ENCODE results near the gene ANGPT4. TPM values are rescaled to one million over a fixed set of nuclear protein-coding genes. Genes with fewer than 3 reads are reported as not detected.

Gene ANGPT4
- total RNA-seq, 1 experiment from 2014 or later, result not detected

DNA sequence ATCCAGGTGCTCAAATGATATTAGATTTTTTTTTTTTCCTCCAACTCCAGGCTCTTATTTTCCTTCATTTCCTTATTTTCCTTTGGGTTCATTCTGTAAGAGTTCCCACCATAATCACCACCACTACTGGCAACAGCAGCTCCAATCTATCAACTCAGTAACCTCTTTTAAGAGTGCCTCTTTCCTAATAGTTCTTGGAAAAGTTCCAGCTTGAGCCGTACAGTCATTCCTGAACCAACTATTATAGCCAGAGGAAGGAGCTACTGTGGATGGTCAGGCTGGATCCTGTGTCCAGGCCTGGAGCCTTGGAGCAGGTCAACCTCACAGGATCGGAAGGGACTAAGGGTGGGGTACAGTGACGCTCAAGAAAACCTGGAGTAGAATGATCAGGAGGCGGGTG is 4.2 kb upstream of the ANGPT4 start:
- BruUV-seq (replicated peaks), result no TSS peak
- Histone ChIP-seq H3K4me1 (no peaks in the 10 kb centered on the region), H3K27me3 (replicated peaks; ENCODE audit: control insufficient read depth, insufficient read depth, low read length) (no peaks in the 10 kb centered on the region), H3K4me3 (ENCODE audit: low read depth, low read length) (no peak overlapping the region), H3K36me3 (ENCODE audit: control insufficient read depth, insufficient read depth, low read length) (no peaks in the 10 kb centered on the region), H3K9me3 (no peaks in the 10 kb centered on the region; the same call in 1 of the 2 replicates)
- H3K4me3 Mint-ChIP-seq (ENCODE audit: unreplicated experiment), result no peak overlapping the region
- intact Hi-C loops (cut with micrococcal nuclease; ENCODE audit: unreplicated experiment), result no loop called here
- no peak overlapping the region for H3K27ac Mint-ChIP-seq (ENCODE audit: unreplicated experiment)
- peaks cover 2% of the 10 kb centered on the region for H3K27me3 Mint-ChIP-seq (ENCODE audit: insufficient read depth, unreplicated experiment)
- no peaks in the 10 kb centered on the region for H3K9me3 Mint-ChIP-seq (ENCODE audit: unreplicated experiment)
- TF ChIP-seq, protein P1, sequence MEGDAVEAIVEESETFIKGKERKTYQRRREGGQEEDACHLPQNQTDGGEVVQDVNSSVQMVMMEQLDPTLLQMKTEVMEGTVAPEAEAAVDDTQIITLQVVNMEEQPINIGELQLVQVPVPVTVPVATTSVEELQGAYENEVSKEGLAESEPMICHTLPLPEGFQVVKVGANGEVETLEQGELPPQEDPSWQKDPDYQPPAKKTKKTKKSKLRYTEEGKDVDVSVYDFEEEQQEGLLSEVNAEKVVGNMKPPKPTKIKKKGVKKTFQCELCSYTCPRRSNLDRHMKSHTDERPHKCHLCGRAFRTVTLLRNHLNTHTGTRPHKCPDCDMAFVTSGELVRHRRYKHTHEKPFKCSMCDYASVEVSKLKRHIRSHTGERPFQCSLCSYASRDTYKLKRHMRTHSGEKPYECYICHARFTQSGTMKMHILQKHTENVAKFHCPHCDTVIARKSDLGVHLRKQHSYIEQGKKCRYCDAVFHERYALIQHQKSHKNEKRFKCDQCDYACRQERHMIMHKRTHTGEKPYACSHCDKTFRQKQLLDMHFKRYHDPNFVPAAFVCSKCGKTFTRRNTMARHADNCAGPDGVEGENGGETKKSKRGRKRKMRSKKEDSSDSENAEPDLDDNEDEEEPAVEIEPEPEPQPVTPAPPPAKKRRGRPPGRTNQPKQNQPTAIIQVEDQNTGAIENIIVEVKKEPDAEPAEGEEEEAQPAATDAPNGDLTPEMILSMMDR (IDR thresholded peaks at IDR 0.05; ENCODE audit: insufficient read depth in 1 of 2, low read depth in 1 of 2, low read length in 1 of 2, severe bottlenecking in 1 of 2, unreplicated experiment in 1 of 2), result no peak
- ChIA-PET CTCF (no interaction called here), POLR2A (no interaction called here)
- H3K4me1 Mint-ChIP-seq (ENCODE audit: low read depth, unreplicated experiment), result no peaks in the 10 kb centered on the region
- no peak for DNase-seq
- no peaks in the 10 kb centered on the region for H3K36me3 Mint-ChIP-seq (ENCODE audit: insufficient read depth, unreplicated experiment)

DNA sequence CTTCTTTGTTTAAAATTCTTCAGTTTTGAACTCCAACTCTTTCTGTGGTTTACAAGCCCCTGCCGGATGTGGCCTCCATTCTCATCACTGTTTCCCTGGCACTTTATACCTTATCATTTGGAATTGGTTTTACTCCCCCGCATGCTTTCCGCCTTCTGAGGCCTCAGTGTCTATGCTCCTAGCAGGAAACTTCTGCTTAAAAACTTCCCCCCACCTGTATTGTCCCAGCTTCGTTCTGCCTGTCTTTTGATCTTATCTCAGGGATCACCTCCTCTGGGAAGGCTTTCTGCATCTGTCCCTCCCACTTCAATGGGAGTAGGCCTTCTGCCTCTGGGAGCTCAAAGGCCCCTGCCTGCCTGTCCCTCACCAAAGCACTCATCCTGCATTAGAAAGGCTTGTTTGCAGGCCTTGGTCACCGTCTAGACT is 3.4 kb upstream of the ANGPT4 start:
- H3K4me1 ChIP-seq, result no peaks in the 10 kb centered on the region
- no peaks in the 10 kb centered on the region for H3K9me3 ChIP-seq
- Mint-ChIP-seq H3K4me1 (ENCODE audit: low read depth, unreplicated experiment) (no peaks in the 10 kb centered on the region), H3K27me3 (ENCODE audit: insufficient read depth, unreplicated experiment) (peaks cover 4% of the 10 kb centered on the region), H3K36me3 (ENCODE audit: insufficient read depth, unreplicated experiment) (no peaks in the 10 kb centered on the region), H3K9me3 (ENCODE audit: unreplicated experiment) (no peaks in the 10 kb centered on the region), H3K27ac (ENCODE audit: unreplicated experiment) (no peak overlapping the region), H3K4me3 (ENCODE audit: unreplicated experiment) (no peak overlapping the region)
- BruUV-seq (replicated peaks), result no TSS peak
- DNase-seq, result no peak
- TF ChIP-seq, protein P1 (IDR thresholded peaks at IDR 0.05; ENCODE audit: insufficient read depth in 1 of 2, low read depth in 1 of 2, low read length in 1 of 2, severe bottlenecking in 1 of 2, unreplicated experiment in 1 of 2), result no peak
- ChIA-PET POLR2A (no interaction called here), CTCF (no interaction called here)
- H3K4me3 ChIP-seq (ENCODE audit: low read depth, low read length), result no peak overlapping the region
- H3K36me3 ChIP-seq (ENCODE audit: control insufficient read depth, insufficient read depth, low read length), result no peaks in the 10 kb centered on the region
- H3K27me3 ChIP-seq (replicated peaks; ENCODE audit: control insufficient read depth, insufficient read depth, low read length), result no peaks in the 10 kb centered on the region
- intact Hi-C loops (cut with micrococcal nuclease; ENCODE audit: unreplicated experiment), result no loop called here

DNA sequence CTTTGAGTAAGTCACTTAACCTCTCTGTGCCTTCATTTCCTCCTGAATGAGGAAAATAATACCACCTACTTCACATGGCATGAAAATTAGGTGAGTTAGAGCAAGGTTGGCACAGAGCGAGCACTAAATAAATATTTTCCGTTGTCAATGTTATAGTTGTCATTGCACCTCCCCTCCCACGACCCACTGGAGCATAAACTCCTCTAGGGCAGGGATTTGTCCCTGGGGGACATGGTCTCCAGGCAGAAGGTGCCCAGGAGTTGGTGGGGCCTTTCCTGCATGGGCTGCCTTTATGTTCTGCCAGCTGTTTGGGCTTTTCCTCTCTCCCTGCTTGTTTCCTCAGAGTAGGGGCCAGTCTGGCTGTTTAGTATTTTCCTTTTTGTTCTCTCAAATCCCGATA is 1.3 kb upstream of the ANGPT4 start:
- POLR2A ChIA-PET, result no interaction called here
- Histone ChIP-seq H3K36me3 (ENCODE audit: control insufficient read depth, insufficient read depth, low read length) (no peaks in the 10 kb centered on the region), H3K4me1 (no peaks in the 10 kb centered on the region), H3K27me3 (replicated peaks; ENCODE audit: control insufficient read depth, insufficient read depth, low read length) (no peaks in the 10 kb centered on the region), H3K9me3 (no peaks in the 10 kb centered on the region), H3K4me3 (ENCODE audit: low read depth, low read length) (no peak overlapping the region)
- CTCF ChIA-PET, result no interaction called here
- TF ChIP-seq, protein P1 (IDR thresholded peaks at IDR 0.05; ENCODE audit: insufficient read depth in 1 of 2, low read depth in 1 of 2, low read length in 1 of 2, severe bottlenecking in 1 of 2, unreplicated experiment in 1 of 2), result no peak
- no peak for DNase-seq
- no TSS peak for BruUV-seq (replicated peaks)
- intact Hi-C loops (cut with micrococcal nuclease; ENCODE audit: unreplicated experiment), result no loop called here
- Mint-ChIP-seq H3K27me3 (ENCODE audit: insufficient read depth, unreplicated experiment) (peaks cover 8% of the 10 kb centered on the region), H3K4me3 (ENCODE audit: unreplicated experiment) (no peak overlapping the region), H3K36me3 (ENCODE audit: insufficient read depth, unreplicated experiment) (no peaks in the 10 kb centered on the region), H3K4me1 (ENCODE audit: low read depth, unreplicated experiment) (no peaks in the 10 kb centered on the region), H3K27ac (ENCODE audit: unreplicated experiment) (no peak overlapping the region), H3K9me3 (ENCODE audit: unreplicated experiment) (no peaks in the 10 kb centered on the region)
